ENCODE measurements around the gene CALML3.

Gene CALML3

GRCh38 chr10:5570979-5571810 is 46.4 kb downstream of the CALML3 start:
- DNase-seq (ENCODE audit: low read depth): no peak

- DNase-seq (ENCODE audit: low read depth): no peak
Measured at GRCh38 chr10:5571826-5572225, 47.1 kb downstream of the CALML3 start.

- DNase-seq (ENCODE audit: low read depth): no peak
Measured at GRCh38 chr10:5573319-5573950, 48.7 kb downstream of the CALML3 start.

- peak; percentile 47 for DNase-seq (ENCODE audit: low read depth)
Measured at GRCh38 chr10:5573968-5574641, 49.3 kb downstream of the CALML3 start.

- DNase-seq (ENCODE audit: low read depth): no peak
Measured at GRCh38 chr10:5574642-5575131, 49.9 kb downstream of the CALML3 start.

GRCh38 chr10:5575144-5575481 is 50.4 kb downstream of the CALML3 start:
- DNase-seq (ENCODE audit: low read depth): no peak

- peak; percentile 62 for DNase-seq (ENCODE audit: low read depth)
Measured at GRCh38 chr10:5575482-5576153, 50.9 kb downstream of the CALML3 start.

- no peak for DNase-seq (ENCODE audit: low read depth)
Measured at GRCh38 chr10:5576154-5576748, 51.5 kb downstream of the CALML3 start.

All from iris pigment epithelial cell (primary cell).